HEK293 (cell line): ENCODE results near the gene PALM.

Experiments used
- CTCF ChIA-PET: fragments of 350-600 bp; formaldehyde crosslinking; extraction: SDS; loops from one replicate; lab custom pipeline; 2021; ENCODE audit warnings: antibody characterized with exemption; lab: Yijun Ruan, JAX
- POLR2A ChIA-PET: fragments of 300-600 bp; formaldehyde crosslinking; extraction: SDS; loops from one replicate; lab custom pipeline; 2020; ENCODE audit warnings: antibody characterized with exemption, inconsistent platforms; lab: Yijun Ruan, JAX
- H3K27ac ChIP-seq: fragments of 200-500 bp; sonication (Bioruptor generic); 2 replicates; pipeline ENCODE4 v1.5.1; 2014; ENCODE audit warnings: low read depth, low read length, control low read depth, inconsistent platforms; ENCODE audit errors: extremely low read depth
- H3K36me3 ChIP-seq, 2 experiments: fragments of 200-500 bp in 1 of 2; sonication (Bioruptor generic) in 1 of 2; 1 replicate in 1 of 2; 2 replicates in 1 of 2; pipeline ENCODE4 v1.5.1; 2014 to 2017; ENCODE audit warnings: inconsistent platforms in 2 of 2, low read length in 2 of 2; ENCODE audit not compliant: control insufficient read depth in 2 of 2, insufficient read depth in 1 of 2
- H3K4me1 ChIP-seq: fragments of 200-500 bp; sonication (Bioruptor generic); 2 replicates; pipeline ENCODE4 v1.5.1; 2014; ENCODE audit warnings: mild to moderate bottlenecking, low read length, inconsistent platforms; ENCODE audit not compliant: control insufficient read depth, insufficient read depth
- H3K4me3 ChIP-seq: 2 replicates; pipeline ENCODE4 v1.5.1; 2011; ENCODE audit warnings: low read depth, mild to moderate bottlenecking, control low read depth, low read length, moderate library complexity
- H3K9me3 ChIP-seq: fragments of 200-500 bp; sonication (Bioruptor generic); 2 replicates; pipeline ENCODE4 v1.5.1; 2014; ENCODE audit warnings: low read depth, low read length, inconsistent platforms; ENCODE audit not compliant: control insufficient read depth, insufficient read depth
- BCL6B ChIP-seq: fragments of 450-650 bp; formaldehyde crosslinking; IDR thresholded peaks from 2 replicates; pipeline ENCODE4 v1.5.1; 2017; ENCODE audit warnings: missing biosample characterization, missing genetic modification characterization
- GFI1B ChIP-seq: fragments of 450-650 bp; formaldehyde crosslinking; IDR thresholded peaks from 2 replicates; pipeline ENCODE4 v1.5.1; 2016; ENCODE audit warnings: missing biosample characterization, missing genetic modification characterization
- GLI4 ChIP-seq: fragments of 450-650 bp; formaldehyde crosslinking; IDR thresholded peaks from 2 replicates; pipeline ENCODE4 v1.5.1; 2016; ENCODE audit warnings: missing biosample characterization, missing genetic modification characterization
- KLF17 ChIP-seq: fragments of 450-650 bp; formaldehyde crosslinking; IDR thresholded peaks from 2 replicates; pipeline ENCODE4 v1.5.1; 2016; ENCODE audit warnings: missing biosample characterization, missing genetic modification characterization
- SCRT1 ChIP-seq: fragments of 450-650 bp; formaldehyde crosslinking; IDR thresholded peaks from 2 replicates; pipeline ENCODE4 v1.5.1; 2016; ENCODE audit warnings: missing biosample characterization, missing genetic modification characterization, borderline replicate concordance
- SP7 ChIP-seq: fragments of 450-650 bp; formaldehyde crosslinking; IDR thresholded peaks from 2 replicates; pipeline ENCODE4 v1.5.1; 2016; ENCODE audit warnings: missing biosample characterization, missing genetic modification characterization
- ZBTB21 ChIP-seq: fragments of 450-650 bp; formaldehyde crosslinking; IDR thresholded peaks from 2 replicates; pipeline ENCODE4 v1.5.1; 2017; ENCODE audit warnings: missing biosample characterization, missing genetic modification characterization
- ZBTB44 ChIP-seq: fragments of 450-650 bp; IDR thresholded peaks from 2 replicates; pipeline ENCODE4 v1.5.1; 2018; ENCODE audit warnings: missing biosample characterization, mild to moderate bottlenecking, missing genetic modification characterization
- ZBTB48 ChIP-seq: fragments of 450-650 bp; formaldehyde crosslinking; IDR thresholded peaks from 2 replicates; pipeline ENCODE4 v1.5.1; 2016; ENCODE audit warnings: missing biosample characterization, missing genetic modification characterization
- ZBTB6 ChIP-seq: fragments of 450-650 bp; formaldehyde crosslinking; IDR thresholded peaks from 2 replicates; pipeline ENCODE4 v1.5.1; 2017; ENCODE audit warnings: missing biosample characterization, missing genetic modification characterization
- ZNF121 ChIP-seq: fragments of 450-650 bp; formaldehyde crosslinking; IDR thresholded peaks from 2 replicates; pipeline ENCODE4 v1.5.1; 2016; ENCODE audit warnings: missing biosample characterization, missing genetic modification characterization
- ZNF155 ChIP-seq: fragments of 450-650 bp; formaldehyde crosslinking; IDR thresholded peaks from 2 replicates; pipeline ENCODE4 v1.5.1; 2016; ENCODE audit warnings: missing biosample characterization, missing genetic modification characterization
- ZNF239 ChIP-seq: fragments of 450-650 bp; formaldehyde crosslinking; IDR thresholded peaks from 2 replicates; pipeline ENCODE4 v1.5.1; 2016; ENCODE audit warnings: missing biosample characterization, missing genetic modification characterization
- ZNF274 ChIP-seq, 2 experiments: fragments of 200-500 bp in 1 of 2; fragments of 450-650 bp in 1 of 2; sonication (Bioruptor generic) in 1 of 2; formaldehyde crosslinking in 1 of 2; IDR thresholded peaks; 2 replicates each; pipeline versions ENCODE4 v1.5.1 to v1.6.1; 2014 to 2016; ENCODE audit warnings: borderline replicate concordance in 1 of 2, inconsistent platforms in 1 of 2, low read length in 1 of 2, missing biosample characterization in 1 of 2, missing genetic modification characterization in 1 of 2
- ZNF335 ChIP-seq: fragments of 450-650 bp; formaldehyde crosslinking; conservative IDR thresholded peaks from 2 replicates; pipeline ENCODE4 v1.5.1; 2016; ENCODE audit warnings: missing biosample characterization, missing genetic modification characterization
- ZNF530 ChIP-seq: fragments of 450-650 bp; formaldehyde crosslinking; IDR thresholded peaks from 2 replicates; pipeline ENCODE4 v1.5.1; 2016; ENCODE audit warnings: low read depth, missing biosample characterization, missing genetic modification characterization
- ZNF558 ChIP-seq: fragments of 450-650 bp; formaldehyde crosslinking; IDR thresholded peaks from 2 replicates; pipeline ENCODE4 v1.5.1; 2016; ENCODE audit warnings: missing biosample characterization, missing genetic modification characterization
- ZNF596 ChIP-seq: fragments of 450-650 bp; IDR thresholded peaks from 2 replicates; pipeline ENCODE4 v1.5.0; 2018; ENCODE audit warnings: missing biosample characterization, mild to moderate bottlenecking, missing genetic modification characterization, moderate library complexity
- ZNF626 ChIP-seq: fragments of 450-650 bp; sonication (Bioruptor Pico); formaldehyde crosslinking; IDR thresholded peaks from 2 replicates; pipeline ENCODE4 v1.5.1; 2018; ENCODE audit warnings: missing biosample characterization, missing genetic modification characterization, inconsistent platforms
- ZNF677 ChIP-seq: fragments of 450-650 bp; IDR thresholded peaks from 2 replicates; pipeline ENCODE4 v1.5.0; 2018; ENCODE audit warnings: missing biosample characterization, mild to moderate bottlenecking, missing genetic modification characterization, moderate library complexity
- ZNF768 ChIP-seq: fragments of 450-650 bp; formaldehyde crosslinking; IDR thresholded peaks from 2 replicates; pipeline ENCODE4 v1.5.1; 2018; ENCODE audit warnings: missing biosample characterization, mild to moderate bottlenecking, missing genetic modification characterization
- TF ChIP-seq, protein P1 (sequence below): fragments of 450-650 bp; formaldehyde crosslinking; IDR thresholded peaks from 2 replicates; pipeline ENCODE4 v1.5.1; 2016; ENCODE audit warnings: missing biosample characterization, missing genetic modification characterization
- TF ChIP-seq, protein P2 (sequence below): fragments of 450-650 bp; formaldehyde crosslinking; IDR thresholded peaks from 2 replicates; pipeline ENCODE4 v1.5.1; 2016; ENCODE audit warnings: missing biosample characterization, missing genetic modification characterization, borderline replicate concordance

Gene PALM

GRCh38 chr19:734716-735115 lies 26.0 kb downstream of the PALM start (continued):
- TF ChIP-seq ZBTB6 (tag by site-specific recombination) (no peak), GLI4 (tag by site-specific recombination) (no peak), ZBTB21 (tag by site-specific recombination) (no peak), ZNF626 (tag by site-specific recombination) (no peak)

GRCh38 chr19:736125-736524 lies 27.4 kb downstream of the PALM start:
- H3K27ac ChIP-seq, result no peak overlapping the region
- TF ChIP-seq ZNF677 (tag by site-specific recombination), result no peak
- TF ChIP-seq ZNF121 (tag by site-specific recombination), result no peak
- TF ChIP-seq, protein P1, sequence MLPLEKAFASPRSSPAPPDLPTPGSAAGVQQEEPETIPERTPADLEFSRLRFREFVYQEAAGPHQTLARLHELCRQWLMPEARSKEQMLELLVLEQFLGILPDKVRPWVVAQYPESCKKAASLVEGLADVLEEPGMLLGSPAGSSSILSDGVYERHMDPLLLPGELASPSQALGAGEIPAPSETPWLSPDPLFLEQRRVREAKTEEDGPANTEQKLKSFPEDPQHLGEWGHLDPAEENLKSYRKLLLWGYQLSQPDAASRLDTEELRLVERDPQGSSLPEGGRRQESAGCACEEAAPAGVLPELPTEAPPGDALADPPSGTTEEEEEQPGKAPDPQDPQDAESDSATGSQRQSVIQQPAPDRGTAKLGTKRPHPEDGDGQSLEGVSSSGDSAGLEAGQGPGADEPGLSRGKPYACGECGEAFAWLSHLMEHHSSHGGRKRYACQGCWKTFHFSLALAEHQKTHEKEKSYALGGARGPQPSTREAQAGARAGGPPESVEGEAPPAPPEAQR (tag by site-specific recombination), result no peak
- TF ChIP-seq GFI1B (tag by site-specific recombination), result no peak
- no peak for TF ChIP-seq ZNF239 (tag by site-specific recombination)
- no peak for TF ChIP-seq KLF17 (tag by site-specific recombination)
- no peak for TF ChIP-seq ZNF558 (tag by site-specific recombination)
- TF ChIP-seq SCRT1 (tag by site-specific recombination), result no peak
- TF ChIP-seq ZBTB44, result no peak
- TF ChIP-seq ZNF530 (tag by site-specific recombination), result no peak
- no peak for TF ChIP-seq ZNF155
- TF ChIP-seq BCL6B (tag by site-specific recombination), result no peak
- TF ChIP-seq, protein P2, sequence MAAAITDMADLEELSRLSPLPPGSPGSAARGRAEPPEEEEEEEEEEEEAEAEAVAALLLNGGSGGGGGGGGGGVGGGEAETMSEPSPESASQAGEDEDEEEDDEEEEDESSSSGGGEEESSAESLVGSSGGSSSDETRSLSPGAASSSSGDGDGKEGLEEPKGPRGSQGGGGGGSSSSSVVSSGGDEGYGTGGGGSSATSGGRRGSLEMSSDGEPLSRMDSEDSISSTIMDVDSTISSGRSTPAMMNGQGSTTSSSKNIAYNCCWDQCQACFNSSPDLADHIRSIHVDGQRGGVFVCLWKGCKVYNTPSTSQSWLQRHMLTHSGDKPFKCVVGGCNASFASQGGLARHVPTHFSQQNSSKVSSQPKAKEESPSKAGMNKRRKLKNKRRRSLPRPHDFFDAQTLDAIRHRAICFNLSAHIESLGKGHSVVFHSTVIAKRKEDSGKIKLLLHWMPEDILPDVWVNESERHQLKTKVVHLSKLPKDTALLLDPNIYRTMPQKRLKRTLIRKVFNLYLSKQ (tag by site-specific recombination), result no peak
- no peak for TF ChIP-seq ZNF274 (IDR thresholded peaks at IDR 0.05; ENCODE audit: low read length)
- no peak for TF ChIP-seq ZNF274 (tag by site-specific recombination; IDR thresholded peaks at IDR 0.05; ENCODE audit: borderline replicate concordance)
- no peak for TF ChIP-seq ZNF768 (tag by site-specific recombination)
- TF ChIP-seq SP7 (tag by site-specific recombination), result no peak
- TF ChIP-seq ZNF596, result no peak
- TF ChIP-seq ZBTB48 (tag by site-specific recombination), result no peak
- TF ChIP-seq ZNF335, result no peak
- CTCF ChIA-PET, result no interaction called here
- no peak overlapping the region for H3K4me3 ChIP-seq
- H3K9me3 ChIP-seq, result no peaks in the 10 kb centered on the region
- H3K36me3 ChIP-seq, result peaks cover 0 to 25% of the 10 kb centered on the region in 2 experiments; a peak in 2 of 3 replicates
- H3K4me1 ChIP-seq, result no peaks in the 10 kb centered on the region
- POLR2A ChIA-PET, result no interaction called here
